Muscle of leg (tissue), 11 donors: Measurements from ENCODE around the gene ATP9A. TPM values are rescaled to one million over a fixed set of nuclear protein-coding genes. Genes with fewer than 3 reads are reported as not detected.

Experiments
- DNase-seq: peaks from one replicate; pipeline ENCODE4 v3.0.0; 2013
- H3K27ac ChIP-seq: one replicate; pipeline ENCODE4 v1.5.1; 2013; ENCODE audit warnings: mild to moderate bottlenecking, low read length, control low read depth
- H3K27me3 ChIP-seq: one replicate; pipeline ENCODE4 v1.6.1; 2013; ENCODE audit warnings: low read length; ENCODE audit not compliant: control insufficient read depth, insufficient read depth
- H3K36me3 ChIP-seq: one replicate; pipeline ENCODE4 v1.6.1; 2013; ENCODE audit warnings: low read length; ENCODE audit not compliant: control insufficient read depth, insufficient read depth
- H3K4me1 ChIP-seq: one replicate; pipeline ENCODE4 v1.6.1; 2013; ENCODE audit warnings: low read length; ENCODE audit not compliant: control insufficient read depth, insufficient read depth
- H3K4me3 ChIP-seq: one replicate; pipeline ENCODE4 v1.5.1; 2013; ENCODE audit warnings: low read length, control low read depth
- H3K9me3 ChIP-seq: replicated peaks from 2 replicates; pipeline ENCODE4 v1.6.1; 2013; ENCODE audit warnings: low read depth, low read length; ENCODE audit not compliant: control insufficient read depth
- WGBS: methylation state at CpG from one replicate; pipeline ENCODE4 v1.1.5; 2013; ENCODE audit warnings: missing lambda C conversion rate; ENCODE audit not compliant: insufficient coverage; 5-methylcytosine and 5-hydroxymethylcytosine counted together
- polyA plus RNA-seq, 8 donors: library from polyadenylated mRNA; unstranded; fragments of 120-200 nt; gene quantifications; one replicate each; pipeline versions ENCODE4 v1.2.1 to v1.2.3, GENCODE V29; 2013; ENCODE audit warnings: inconsistent platforms in 1 of 8, low replicate concordance in 1 of 8; ENCODE audit not compliant: insufficient read length in 8 of 8, insufficient read depth in 1 of 8
- total RNA-seq: library from RNA; stranded (reverse); fragments of 120-200 nt; gene quantifications from one replicate; pipeline ENCODE4 v1.2.4, GENCODE V29; 2013

The ATP9A gene
- total and polyA plus RNA-seq, 9 donors, result 39.4 to 79.4 (median 49.0) TPM

DNA sequence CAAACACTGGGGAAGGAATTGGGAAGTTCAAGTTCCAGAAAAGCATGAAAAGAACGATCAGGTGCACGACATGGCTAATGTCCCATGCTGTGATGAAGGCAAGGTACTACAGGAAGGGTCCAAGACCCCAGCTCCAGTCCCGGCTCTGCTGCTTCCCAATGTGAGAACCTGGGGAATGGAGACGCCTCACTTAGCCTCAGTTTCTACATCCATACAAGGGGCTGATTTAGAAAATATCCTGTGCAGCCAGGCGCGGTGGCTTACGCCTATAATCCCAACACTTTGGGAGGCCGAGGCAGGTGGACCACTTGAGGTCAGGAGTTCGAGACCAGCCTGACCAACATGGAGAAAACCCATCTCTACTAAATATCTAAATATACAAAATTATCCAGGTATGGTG, 144.9 kb downstream of the ATP9A start:
- peaks cover 60% of the 10 kb centered on the region for H3K36me3 ChIP-seq
- no peaks in the 10 kb centered on the region for H3K27me3 ChIP-seq
- peaks cover 8% of the 10 kb centered on the region for H3K4me1 ChIP-seq
- H3K9me3 ChIP-seq, result no peaks in the 10 kb centered on the region
- WGBS, result 96% methylated on average over 4 of the region's 9 CpGs
- H3K4me3 ChIP-seq, result no peak overlapping the region
- no peak for DNase-seq
- no peak overlapping the region for H3K27ac ChIP-seq

DNA sequence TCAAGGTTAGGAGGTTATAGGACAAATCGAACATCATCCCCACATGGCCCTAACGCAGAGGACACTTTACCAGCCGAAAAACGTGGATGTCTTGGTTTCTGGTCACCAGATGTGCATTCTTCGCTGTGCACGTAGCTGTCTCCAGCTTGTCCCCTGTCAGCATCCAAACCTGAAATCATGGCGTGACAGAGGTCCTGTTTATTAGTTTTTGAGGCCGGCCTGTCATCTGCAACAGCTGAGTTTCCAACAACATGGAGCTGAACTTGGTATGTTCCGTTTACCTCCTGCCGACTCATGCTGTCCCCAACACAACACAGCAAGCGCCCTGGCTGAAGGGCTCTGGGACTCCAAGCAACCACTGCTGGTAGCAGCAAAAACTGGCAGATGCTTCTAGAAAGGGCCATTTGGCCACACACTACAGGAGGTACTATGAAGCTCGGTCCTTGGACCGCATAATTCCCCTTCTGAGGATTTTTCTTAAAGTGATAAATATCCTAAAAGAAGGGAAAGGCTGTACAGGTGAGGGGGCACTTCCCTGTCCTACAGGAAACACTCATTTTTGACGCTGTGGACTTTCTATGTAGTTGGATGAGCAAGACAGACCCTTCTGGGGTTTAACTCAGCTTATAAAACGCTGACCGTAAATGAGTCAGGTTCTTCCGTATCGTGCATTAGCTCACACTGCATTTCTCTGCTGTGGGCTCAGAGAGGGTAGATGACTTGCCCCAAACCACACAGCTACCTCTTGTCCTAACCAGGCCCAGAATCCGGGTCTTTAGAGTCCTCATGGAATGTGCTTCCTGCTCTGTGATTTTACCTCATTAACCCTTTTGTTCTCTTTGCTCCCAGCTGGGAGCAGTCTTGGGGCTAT, 146.0 kb downstream of the ATP9A start:
- 65% methylated on average over 14 of the region's 19 CpGs for WGBS

DNA sequence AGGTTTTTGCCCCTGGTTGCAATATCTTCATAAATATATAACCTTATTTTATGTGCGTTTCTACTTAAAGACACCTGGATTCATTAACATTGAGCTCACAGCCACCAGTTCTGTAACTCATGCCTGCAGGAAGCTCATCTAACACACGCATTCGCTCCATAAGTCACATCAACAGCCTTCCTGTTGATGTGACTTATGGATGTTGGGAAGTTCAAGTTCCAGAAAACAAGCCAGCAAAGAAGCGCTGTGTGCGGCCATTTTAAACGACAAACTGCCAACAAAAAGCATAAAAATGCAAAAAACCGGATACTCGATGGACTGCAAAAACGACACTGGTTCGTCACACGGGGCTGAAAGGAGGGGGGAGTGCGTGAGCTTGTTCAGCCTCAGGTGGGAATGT, 147.8 kb downstream of the ATP9A start:
- H3K36me3 ChIP-seq, result peaks cover 56% of the 10 kb centered on the region
- 46% methylated on average over 8 of the region's 12 CpGs for WGBS
- no peak for DNase-seq
- H3K27ac ChIP-seq, result no peak overlapping the region
- no peak overlapping the region for H3K4me3 ChIP-seq
- no peaks in the 10 kb centered on the region for H3K27me3 ChIP-seq
- H3K4me1 ChIP-seq, result peaks cover 11% of the 10 kb centered on the region
- no peaks in the 10 kb centered on the region for H3K9me3 ChIP-seq

More for the DNA sequence above, 146.0 kb downstream of the ATP9A start:
- Histone ChIP-seq H3K4me1 (peaks cover 15% of the 10 kb centered on the region), H3K4me3 (no peak overlapping the region), H3K27me3 (no peaks in the 10 kb centered on the region), H3K27ac (no peak overlapping the region), H3K9me3 (no peaks in the 10 kb centered on the region), H3K36me3 (peaks cover 55% of the 10 kb centered on the region)
- DNase-seq, result no peak

DNA sequence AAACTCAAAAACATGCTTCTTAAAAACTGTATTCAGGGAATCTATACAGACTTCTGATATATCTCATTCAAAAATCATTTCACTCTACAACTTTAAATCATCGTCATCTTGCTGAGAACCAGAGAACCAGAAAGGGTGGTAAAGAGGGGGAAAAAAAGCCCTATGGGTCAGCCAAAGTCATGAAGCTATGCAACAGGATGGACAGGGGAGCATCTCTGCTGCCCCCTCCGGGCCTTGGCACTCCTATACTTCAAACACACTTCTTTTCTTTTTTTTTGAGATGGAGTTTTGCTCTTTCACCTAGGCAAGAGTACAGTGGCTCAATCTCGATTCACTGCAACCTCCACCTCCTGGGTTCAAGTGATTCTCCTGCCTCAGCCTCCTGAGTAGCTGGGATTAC, 152.1 kb downstream of the ATP9A start:
- Histone ChIP-seq H3K4me3 (no peak overlapping the region), H3K4me1 (peaks cover 9% of the 10 kb centered on the region), H3K36me3 (peaks cover 37% of the 10 kb centered on the region), H3K27me3 (no peaks in the 10 kb centered on the region), H3K9me3 (no peaks in the 10 kb centered on the region), H3K27ac (no peak overlapping the region)
- no CpG with 5 or more reads among the region's 3 CpGs for WGBS
- DNase-seq, result no peak

DNA sequence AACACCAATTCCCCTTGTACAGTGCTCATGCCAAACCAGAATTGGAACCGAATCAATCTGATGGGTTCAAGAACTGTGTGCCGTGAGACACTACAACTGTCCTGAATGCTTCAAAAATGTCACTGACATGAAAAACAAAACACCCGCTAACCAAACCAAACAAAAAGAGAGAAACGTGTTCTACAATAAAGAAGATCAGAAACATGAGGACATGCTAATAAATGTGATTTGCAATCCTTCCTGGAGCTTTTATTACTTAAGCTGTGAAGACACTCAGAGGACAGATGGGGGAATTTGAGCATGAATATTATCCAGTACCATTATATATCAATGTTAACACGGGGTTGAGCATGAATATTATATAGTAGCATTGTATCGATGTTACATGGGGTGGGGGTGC, 153.5 kb downstream of the ATP9A start:
- no peak for DNase-seq
- WGBS, result 69% methylated on average over 2 of the region's 6 CpGs
- H3K27me3 ChIP-seq, result no peaks in the 10 kb centered on the region
- no peaks in the 10 kb centered on the region for H3K9me3 ChIP-seq
- peaks cover 9% of the 10 kb centered on the region for H3K4me1 ChIP-seq
- no peak overlapping the region for H3K27ac ChIP-seq
- H3K4me3 ChIP-seq, result no peak overlapping the region
- H3K36me3 ChIP-seq, result peaks cover 45% of the 10 kb centered on the region

DNA sequence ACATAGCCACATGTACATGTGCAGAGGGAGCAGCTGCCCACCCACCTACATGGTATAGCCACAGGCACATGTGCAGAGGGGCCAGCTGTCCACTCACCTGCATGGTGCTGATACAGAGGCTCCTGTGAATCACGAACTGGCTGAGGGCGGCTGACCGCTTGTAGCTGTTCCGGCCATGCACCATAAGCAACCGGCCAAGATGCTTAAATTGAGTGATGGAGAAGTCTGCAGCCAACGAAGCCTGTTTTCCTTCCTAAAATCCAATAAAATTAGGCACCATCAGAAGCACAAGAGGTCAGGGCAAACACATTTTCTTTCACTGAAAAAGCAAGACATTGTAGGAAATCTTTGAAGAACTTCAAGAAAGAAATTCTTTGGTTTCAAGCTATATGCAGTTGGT, 154.6 kb downstream of the ATP9A start:
- H3K4me3 ChIP-seq, result no peak overlapping the region

DNA sequence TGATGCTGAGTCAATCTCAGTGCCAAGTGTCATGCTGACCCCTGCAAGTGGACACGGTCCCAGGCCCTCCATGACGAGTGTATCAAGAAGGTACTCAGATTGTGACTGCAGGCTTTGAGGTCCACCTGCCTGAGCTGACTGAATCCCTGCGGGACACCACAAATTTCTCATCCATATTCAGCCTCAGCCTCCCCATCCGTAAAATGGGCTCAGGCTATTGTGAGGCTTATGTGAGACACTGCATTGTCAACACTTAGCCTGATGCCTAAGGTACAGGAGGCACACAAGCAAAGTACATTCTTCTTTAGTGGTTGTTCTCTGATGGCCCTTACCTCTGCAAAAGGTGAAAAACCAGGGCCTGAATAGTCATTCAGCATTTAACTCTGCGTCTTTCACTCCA, 155.3 kb downstream of the ATP9A start:
- DNase-seq, result no peak
- H3K4me1 ChIP-seq, result peaks cover 6% of the 10 kb centered on the region
- H3K27me3 ChIP-seq, result no peaks in the 10 kb centered on the region
- H3K4me3 ChIP-seq, result no peak overlapping the region
- no peaks in the 10 kb centered on the region for H3K9me3 ChIP-seq
- H3K27ac ChIP-seq, result no peak overlapping the region
- WGBS, result 88% methylated on average over 4 of the region's 5 CpGs
- H3K36me3 ChIP-seq, result peaks cover 50% of the 10 kb centered on the region

More for the DNA sequence above, 154.6 kb downstream of the ATP9A start:
- peaks cover 49% of the 10 kb centered on the region for H3K36me3 ChIP-seq
- peaks cover 9% of the 10 kb centered on the region for H3K4me1 ChIP-seq
- WGBS, result 40% methylated on average over 2 of the region's 6 CpGs
- no peaks in the 10 kb centered on the region for H3K27me3 ChIP-seq
- DNase-seq, result no peak
- no peaks in the 10 kb centered on the region for H3K9me3 ChIP-seq
- no peak overlapping the region for H3K27ac ChIP-seq

DNA sequence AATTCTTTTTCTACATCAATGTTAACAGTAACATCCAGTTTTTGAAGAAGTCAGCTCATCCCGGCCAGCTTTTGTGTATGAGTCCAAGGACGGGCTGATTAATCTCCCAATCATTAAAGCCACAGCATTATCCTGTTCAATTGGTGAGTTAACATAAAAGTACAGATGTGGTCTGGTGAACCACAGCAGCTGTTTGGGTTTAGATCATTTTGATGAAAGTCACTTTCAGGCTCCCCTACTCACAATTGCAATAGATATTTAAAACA, 156.6 kb downstream of the ATP9A start:
- peaks cover 48% of the 10 kb centered on the region for H3K36me3 ChIP-seq

DNA sequence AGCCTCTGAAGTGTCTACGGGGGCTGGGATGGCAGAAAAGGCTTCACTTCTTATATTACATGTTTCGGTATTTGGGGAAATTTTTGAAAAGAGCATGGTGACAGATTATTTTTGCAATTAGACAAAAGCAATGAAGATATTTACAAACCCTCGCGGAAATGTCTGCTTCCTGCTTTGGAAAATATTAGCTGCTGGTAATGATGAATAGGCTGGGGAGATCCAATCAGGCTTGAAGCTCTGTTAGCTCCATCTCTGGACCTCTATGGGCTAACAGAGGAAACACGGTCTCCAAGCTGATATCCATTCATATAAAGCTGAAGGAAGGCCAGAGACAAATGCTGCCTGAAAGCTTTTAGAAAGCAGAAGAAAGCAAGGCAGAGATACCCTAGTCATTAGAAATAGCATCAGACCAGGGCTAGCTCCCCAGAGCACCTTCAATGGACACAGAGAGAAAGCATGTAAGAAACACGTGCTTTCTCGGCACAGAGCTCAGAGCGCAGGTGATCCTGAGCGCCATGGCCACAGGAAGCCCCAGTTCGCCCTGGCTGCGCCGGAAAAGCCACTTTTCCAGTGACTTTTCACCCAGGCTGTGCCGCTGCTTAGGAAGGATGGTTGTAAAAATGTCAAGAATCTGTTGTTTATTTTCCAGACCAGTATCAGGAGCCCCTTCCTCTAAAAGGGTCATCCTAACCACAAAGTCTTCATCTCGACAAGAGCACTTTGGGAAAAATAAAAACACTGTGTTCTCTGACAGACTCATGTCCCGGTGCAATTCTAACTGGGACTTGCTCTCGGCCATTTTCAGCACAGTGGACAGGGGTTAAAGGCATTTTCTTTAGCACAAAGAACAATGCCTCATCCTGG, 157.2 kb downstream of the ATP9A start:
- no peak overlapping the region for H3K27ac ChIP-seq
- H3K4me3 ChIP-seq, result no peak overlapping the region
- no peaks in the 10 kb centered on the region for H3K9me3 ChIP-seq
- no peak for DNase-seq
- peaks cover 48% of the 10 kb centered on the region for H3K36me3 ChIP-seq
- peaks cover 2% of the 10 kb centered on the region for H3K4me1 ChIP-seq
- WGBS, result 46% methylated on average over 9 of the region's 16 CpGs
- H3K27me3 ChIP-seq, result no peaks in the 10 kb centered on the region

More for the DNA sequence above, 156.6 kb downstream of the ATP9A start:
- H3K9me3 ChIP-seq, result no peaks in the 10 kb centered on the region
- H3K27me3 ChIP-seq, result no peaks in the 10 kb centered on the region
- H3K4me3 ChIP-seq, result no peak overlapping the region
- no peak for DNase-seq
- no peak overlapping the region for H3K27ac ChIP-seq
- peaks cover 2% of the 10 kb centered on the region for H3K4me1 ChIP-seq
- no CpG with 5 or more reads among the region's 2 CpGs for WGBS

DNA sequence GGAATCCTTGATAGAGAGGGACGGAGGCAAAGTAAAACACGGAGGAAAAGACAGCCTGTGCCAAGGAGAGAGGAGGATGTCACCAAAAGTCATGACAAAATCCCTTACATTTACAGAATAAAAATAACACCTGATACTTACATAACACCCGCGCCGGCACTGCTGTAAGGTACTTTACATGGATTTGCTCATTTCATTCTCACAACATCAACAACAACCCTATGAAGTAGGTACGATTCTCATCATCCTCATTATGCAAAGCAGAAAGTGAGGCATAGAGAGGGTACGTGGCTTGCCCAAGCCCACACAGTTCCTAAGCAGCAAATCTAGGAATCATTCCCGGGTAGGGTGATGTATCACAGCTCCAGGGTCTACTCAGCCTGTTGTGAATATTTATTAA, 158.1 kb downstream of the ATP9A start:
- Histone ChIP-seq H3K27me3 (no peaks in the 10 kb centered on the region), H3K36me3 (peaks cover 48% of the 10 kb centered on the region), H3K9me3 (no peaks in the 10 kb centered on the region), H3K4me1 (peaks cover 2% of the 10 kb centered on the region), H3K4me3 (no peak overlapping the region), H3K27ac (no peak overlapping the region)
- DNase-seq, result no peak
- WGBS, result 82% methylated on average over 2 of the region's 8 CpGs
